Spleen (tissue), 11 donors: ENCODE measurements around the gene SHLD1. TPM values are rescaled to one million over a fixed set of nuclear protein-coding genes. Genes with fewer than 3 reads are reported as not detected.
"Not testable (repeated sequence)": the region's sequence is repeated elsewhere in the genome, so short reads cannot be mapped to it uniquely, and the experiment has no call there.

Experiments used
- DNase-seq: peaks from one replicate; pipeline ENCODE4 v3.0.0-alpha.2; 2020
- H3K27ac ChIP-seq, 8 donors: fragments of 200-600 bp; sonication (generic) in 7 of 8; 1 replicate in 4 of 8; 2 replicates in 4 of 8; pipeline versions ENCODE4 v1.5.0 to v1.8.0; 2016 to 2021; ENCODE audit warnings: inconsistent platforms in 4 of 8, mild to moderate bottlenecking in 4 of 8, moderate library complexity in 1 of 8
- H3K27me3 ChIP-seq, 7 donors: fragments of 200-600 bp; sonication (generic) in 6 of 7; replicated peaks in 1 of 7; 1 replicate in 4 of 7; 2 replicates in 3 of 7; pipeline versions ENCODE4 v1.5.0 to v1.8.0; 2016 to 2021; ENCODE audit warnings: inconsistent platforms in 3 of 7, mild to moderate bottlenecking in 1 of 7
- H3K36me3 ChIP-seq, 6 donors: fragments of 200-600 bp; sonication (generic) in 5 of 6; 1 replicate in 4 of 6; 2 replicates in 2 of 6; pipeline versions ENCODE4 v1.5.0 to v1.8.0; 2016 to 2021; ENCODE audit warnings: inconsistent platforms in 2 of 6
- H3K4me1 ChIP-seq, 6 donors: fragments of 200-600 bp; sonication (generic) in 5 of 6; 1 replicate in 3 of 6; 2 replicates in 3 of 6; pipeline versions ENCODE4 v1.5.0 to v1.8.0; 2016 to 2021; ENCODE audit warnings: inconsistent platforms in 3 of 6
- H3K4me3 ChIP-seq, 8 donors: fragments of 200-600 bp; sonication (generic) in 7 of 8; 1 replicate in 4 of 8; 2 replicates in 4 of 8; pipeline versions ENCODE4 v1.5.0 to v1.8.0; 2016 to 2021; ENCODE audit warnings: inconsistent platforms in 4 of 8, mild to moderate bottlenecking in 4 of 8, moderate library complexity in 2 of 8
- H3K9me3 ChIP-seq, 8 donors: fragments of 200-600 bp; sonication (generic) in 7 of 8; 1 replicate in 4 of 8; 2 replicates in 4 of 8; pipeline versions ENCODE4 v1.5.0 to v1.8.0; 2016 to 2021; ENCODE audit warnings: inconsistent platforms in 4 of 8
- CTCF ChIP-seq, 11 experiments: fragments of 200-600 bp in 7 of 11; fragments of 450-650 bp in 4 of 11; sonication (generic) in 4 of 11; IDR thresholded peaks in 8 of 11; conservative IDR thresholded peaks in 3 of 11; 1 replicate in 7 of 11; 2 replicates in 4 of 11; pipeline versions ENCODE4 v1.4.0 to v1.8.0; 2016 to 2021; ENCODE audit warnings: antibody characterized with exemption in 11 of 11, inconsistent platforms in 4 of 11, mild to moderate bottlenecking in 1 of 11
- POLR2A ChIP-seq, 3 donors: fragments of 450-650 bp; IDR thresholded peaks; one replicate each; pipeline ENCODE4 v1.5.1; 2017; ENCODE audit warnings: antibody characterized with exemption in 3 of 3, mild to moderate bottlenecking in 1 of 3
- POLR2AphosphoS5 ChIP-seq, 3 donors: sonication (generic); formaldehyde crosslinking; IDR thresholded peaks; one replicate each; pipeline ENCODE4 v1.5.1; 2017; ENCODE audit warnings: antibody characterized with exemption in 3 of 3
- WGBS, 5 donors: extraction: QIAGEN DNeasy Blood & Tissue Kit in 3 of 5; methylation state at CpG; one replicate each; pipeline versions ENCODE4 v1.1.5 to v1.1.7; 2013 to 2018; 5-methylcytosine and 5-hydroxymethylcytosine counted together
- intact Hi-C: fragments of 100-400 bp; cut with DNase I; formaldehyde crosslinking; loops from one replicate; pipeline ENCODE4 v1.15.0; 2023; ENCODE audit warnings: low total_unique reads
- polyA plus RNA-seq, 3 donors: library from polyadenylated mRNA; stranded (reverse); fragments of 200-250 nt; gene quantifications; one replicate each; pipeline ENCODE4 v1.2.1, GENCODE V29; 2013
- total RNA-seq, 7 donors: library from RNA; depleted of rRNA in 3 of 7; stranded (reverse); fragments of >200 nt in 3 of 7; fragmentation: NEBNext Ultra II Directional in 4 of 7; extraction: Animal tissue kit (Norgen Biotek cat#: 25700) in 4 of 7; gene quantifications; one replicate each; pipeline versions ENCODE4 v1.1.0 to v1.2.1, GENCODE V29; 2016 to 2021
- donor health status: healthy with polysubstance abuse.
- donor health status: DM: no; HTN: no; CAD: no; lungs with moderate emphysema.
- donor health status: DM: no; HTN: no; CAD: no.
- donor health status: Bipolar disorder and iron deficiency.
- donor health status: healthy.
- donor health status: DM: no; HTN: no; CAD: no.
- donor health status: DM: yes; HTN: yes; CAD: no.

The SHLD1 gene
- total and polyA plus RNA-seq, 10 donors, result 8.1 to 18.6 (median 12.4) TPM

- no peak for DNase-seq
- whole genome bisulfite sequencing, 5 donors, result 89 to 97% (median 96%) methylated on average over 8 of the region's 8 CpGs
- no peaks in the 10 kb centered on the region for H3K9me3 ChIP-seq
- H3K27me3 ChIP-seq, result no peaks in the 10 kb centered on the region
- H3K4me3 ChIP-seq, result no peak overlapping the region
- peaks cover 11 to 52% (median 28%) of the 10 kb centered on the region in 6 donors for H3K4me1 ChIP-seq
- no peak for TF ChIP-seq POLR2A (IDR thresholded peaks at IDR 0.05)
- TF ChIP-seq CTCF (IDR thresholded peaks at IDR 0.05 in 8 of 11, conservative IDR thresholded peaks at IDR 0.05 in 3 of 11), result no peak
- TF ChIP-seq POLR2AphosphoS5 (IDR thresholded peaks at IDR 0.05), result no peak
- intact Hi-C loops, result no loop called here
- H3K36me3 ChIP-seq, result peaks cover 2 to 64% (median 34%) of the 10 kb centered on the region in 6 donors
- no peak overlapping the region for H3K27ac ChIP-seq
Observed at GRCh38 chr20:5773589-5773988, 23.4 kb downstream of the SHLD1 start.

GRCh38 chr20:5776077-5776476, 25.9 kb downstream of the SHLD1 start:
- TF ChIP-seq POLR2A (IDR thresholded peaks at IDR 0.05), result no peak
- TF ChIP-seq POLR2AphosphoS5 (IDR thresholded peaks at IDR 0.05), result no peak
- no peak for TF ChIP-seq CTCF (IDR thresholded peaks at IDR 0.05 in 8 of 11, conservative IDR thresholded peaks at IDR 0.05 in 3 of 11)
- intact Hi-C loops, result no loop called here
- DNase-seq, result no peak
- Histone ChIP-seq H3K4me1 (peaks cover under 1 to 27% (median 13%) of the 10 kb centered on the region in 6 donors), H3K9me3 (no peaks in the 10 kb centered on the region), H3K36me3 (peaks cover 2 to 87% (median 37%) of the 10 kb centered on the region in 6 donors), H3K27ac (no peak overlapping the region), H3K27me3 (no peaks in the 10 kb centered on the region), H3K4me3 (no peak overlapping the region)
- 91 to 100% (median 95%) methylated on average over 4 to 5 of the region's 5 CpGs for WGBS, 5 donors

GRCh38 chr20:5779071-5779900, 29.1 kb downstream of the SHLD1 start:
- WGBS, 5 donors, result 92 to 97% (median 95%) methylated on average over 3 of the region's 3 CpGs
- TF ChIP-seq CTCF (IDR thresholded peaks at IDR 0.05 in 8 of 11, conservative IDR thresholded peaks at IDR 0.05 in 3 of 11) (no peak), POLR2AphosphoS5 (IDR thresholded peaks at IDR 0.05) (no peak), POLR2A (IDR thresholded peaks at IDR 0.05) (no peak)
- peaks cover 0 to 9% (median 7%) of the 10 kb centered on the region in 6 donors for H3K4me1 ChIP-seq
- peaks cover 2 to 96% (median 30%) of the 10 kb centered on the region in 6 donors for H3K36me3 ChIP-seq
- H3K27ac ChIP-seq, result no peak overlapping the region
- no peak for DNase-seq
- no peaks in the 10 kb centered on the region for H3K9me3 ChIP-seq
- no peak overlapping the region for H3K4me3 ChIP-seq
- no peaks in the 10 kb centered on the region for H3K27me3 ChIP-seq
- intact Hi-C loops, result no loop called here

- no peak for DNase-seq
- Histone ChIP-seq H3K4me3 (no peak overlapping the region), H3K36me3 (peaks cover 2 to 96% (median 19%) of the 10 kb centered on the region in 6 donors), H3K4me1 (no peaks in the 10 kb centered on the region), H3K9me3 (no peaks in the 10 kb centered on the region), H3K27ac (no peak overlapping the region), H3K27me3 (no peaks in the 10 kb centered on the region)
- WGBS, 5 donors, result 94 to 100% (median 94%) methylated on average over 2 of the region's 2 CpGs
- no peak for TF ChIP-seq POLR2AphosphoS5 (IDR thresholded peaks at IDR 0.05)
- TF ChIP-seq CTCF (IDR thresholded peaks at IDR 0.05 in 8 of 11, conservative IDR thresholded peaks at IDR 0.05 in 3 of 11), result no peak
- TF ChIP-seq POLR2A (IDR thresholded peaks at IDR 0.05), result no peak
- intact Hi-C loops, result no loop called here
Observed at GRCh38 chr20:5780846-5781217, 30.6 kb downstream of the SHLD1 start.

- H3K4me1 ChIP-seq, H3K9me3 ChIP-seq, DNase-seq, H3K27me3 ChIP-seq, H3K27ac ChIP-seq, H3K4me3 ChIP-seq, intact Hi-C loops: not testable (repeated sequence)
- whole genome bisulfite sequencing, 5 donors, result 81 to 94% (median 87%) methylated on average over 8 of the region's 8 CpGs
- peaks cover 2 to 95% (median 15%) of the 10 kb centered on the region in 6 donors for H3K36me3 ChIP-seq
Observed at GRCh38 chr20:5781367-5781766, 31.2 kb downstream of the SHLD1 start.
